Natural killer cell (primary cell): ENCODE data around the gene NT5E. TPM values are rescaled to one million over a fixed set of nuclear protein-coding genes. Genes with fewer than 3 reads are reported as not detected.
A peak's percentile ranks its signal among the peaks of the same experiment; 100 is the strongest.

Experiments
- ATAC-seq, 3 donors: fragments of 150-1000 bp in 2 of 3; fragments of 200-7000 bp in 1 of 3; cut with Tn5 transposase; 1 replicate in 1 of 3; 2 replicates in 2 of 3; pipeline ENCODE4 v1.10.0; 2021; ENCODE audit warnings: mild to moderate bottlenecking in 2 of 3, moderate library complexity in 2 of 3
- DNase-seq, 2 donors: peaks; one replicate each; pipeline versions ENCODE4 v3.0.0 to v3.0.0-alpha.2; 2013 to 2021; ENCODE audit warnings: mixed read lengths in 1 of 2
- H3K27ac ChIP-seq: one replicate; pipeline ENCODE4 v1.5.1; 2013; ENCODE audit warnings: mild to moderate bottlenecking, low read length
- H3K27me3 ChIP-seq: one replicate; pipeline ENCODE4 v1.6.1; 2013; ENCODE audit warnings: low read length; ENCODE audit not compliant: control insufficient read depth, insufficient read depth
- H3K36me3 ChIP-seq: one replicate; pipeline ENCODE4 v1.6.1; 2013; ENCODE audit warnings: low read length; ENCODE audit not compliant: control insufficient read depth, insufficient read depth
- H3K4me1 ChIP-seq: one replicate; pipeline ENCODE4 v1.6.1; 2013; ENCODE audit warnings: low read length; ENCODE audit not compliant: control insufficient read depth, insufficient read depth
- H3K4me3 ChIP-seq: one replicate; pipeline ENCODE4 v1.5.1; 2013; ENCODE audit warnings: low read length
- H3K9me3 ChIP-seq: one replicate; pipeline ENCODE4 v1.6.1; 2013; ENCODE audit warnings: low read length; ENCODE audit not compliant: control insufficient read depth, insufficient read depth
- H3K27ac Mint-ChIP-seq, 2 donors: one replicate each; pipeline ENCODE4 v1.8.0; 2022; ENCODE audit warnings: mild to moderate bottlenecking in 2 of 2, mixed read lengths in 2 of 2, moderate library complexity in 1 of 2
- H3K27me3 Mint-ChIP-seq, 2 donors: one replicate each; pipeline ENCODE4 v1.8.0; 2022; ENCODE audit warnings: low read depth in 2 of 2, mixed read lengths in 2 of 2
- H3K36me3 Mint-ChIP-seq: one replicate; pipeline ENCODE4 v1.8.0; 2022; ENCODE audit warnings: mixed read lengths
- H3K4me1 Mint-ChIP-seq, 2 donors: one replicate each; pipeline ENCODE4 v1.8.0; 2022; ENCODE audit warnings: mixed read lengths in 2 of 2
- H3K4me3 Mint-ChIP-seq: one replicate; pipeline ENCODE4 v1.8.0; 2022; ENCODE audit warnings: mild to moderate bottlenecking, moderate library complexity, mixed read lengths
- H3K9me3 Mint-ChIP-seq, 2 donors: one replicate each; pipeline ENCODE4 v1.8.0; 2022; ENCODE audit warnings: mixed read lengths in 2 of 2
- WGBS: methylation state at CpG from one replicate; pipeline ENCODE4 v1.1.7; 2013; ENCODE audit warnings: missing lambda C conversion rate; ENCODE audit not compliant: insufficient coverage; 5-methylcytosine and 5-hydroxymethylcytosine counted together
- intact Hi-C: fragments of 100-400 bp; cut with micrococcal nuclease; formaldehyde crosslinking; loops from one replicate; pipeline ENCODE4 v1.14.2; 2022
- total RNA-seq, 4 donors: library from RNA; stranded (reverse); fragments of 120-200 nt in 1 of 4; gene quantifications; one replicate each; pipeline versions ENCODE4 v1.2.3 to v1.2.4, GENCODE V29; 2013 to 2022
- TF ChIP-seq, protein P1 (sequence below): fragments of 200-600 bp; IDR thresholded peaks from one replicate; pipeline ENCODE4 v1.8.0; 2022; ENCODE audit warnings: antibody characterized with exemption

The NT5E gene
- total RNA-seq, 3 donors from 2014 or later (not counting 1 experiment from before 2014, with no cell fraction given), result 0.57 to 0.70 TPM; not detected in 1

- TF ChIP-seq, protein P1, sequence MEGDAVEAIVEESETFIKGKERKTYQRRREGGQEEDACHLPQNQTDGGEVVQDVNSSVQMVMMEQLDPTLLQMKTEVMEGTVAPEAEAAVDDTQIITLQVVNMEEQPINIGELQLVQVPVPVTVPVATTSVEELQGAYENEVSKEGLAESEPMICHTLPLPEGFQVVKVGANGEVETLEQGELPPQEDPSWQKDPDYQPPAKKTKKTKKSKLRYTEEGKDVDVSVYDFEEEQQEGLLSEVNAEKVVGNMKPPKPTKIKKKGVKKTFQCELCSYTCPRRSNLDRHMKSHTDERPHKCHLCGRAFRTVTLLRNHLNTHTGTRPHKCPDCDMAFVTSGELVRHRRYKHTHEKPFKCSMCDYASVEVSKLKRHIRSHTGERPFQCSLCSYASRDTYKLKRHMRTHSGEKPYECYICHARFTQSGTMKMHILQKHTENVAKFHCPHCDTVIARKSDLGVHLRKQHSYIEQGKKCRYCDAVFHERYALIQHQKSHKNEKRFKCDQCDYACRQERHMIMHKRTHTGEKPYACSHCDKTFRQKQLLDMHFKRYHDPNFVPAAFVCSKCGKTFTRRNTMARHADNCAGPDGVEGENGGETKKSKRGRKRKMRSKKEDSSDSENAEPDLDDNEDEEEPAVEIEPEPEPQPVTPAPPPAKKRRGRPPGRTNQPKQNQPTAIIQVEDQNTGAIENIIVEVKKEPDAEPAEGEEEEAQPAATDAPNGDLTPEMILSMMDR, result no peak
- ATAC-seq (peak in 2 of 3 donors; percentile 39 to 51), DNase-seq (peak in 1 of 2 donors; percentile 44)
- peak overlapping the region; percentile 26 for H3K27ac ChIP-seq
- H3K9me3 ChIP-seq, result no peaks in the 10 kb centered on the region
- Mint-ChIP-seq H3K27me3 (peaks cover 54 to 62% of the 10 kb centered on the region in 2 donors), H3K27ac (peak overlapping the region in 1 of 2 donors; percentile 85), H3K36me3 (peaks cover 4% of the 10 kb centered on the region), H3K4me1 (peaks cover 23 to 24% of the 10 kb centered on the region in 2 donors), H3K9me3 (no peaks in the 10 kb centered on the region), H3K4me3 (peak overlapping the region; percentile 89)
- H3K4me3 ChIP-seq, result peak overlapping the region; percentile 43
- H3K4me1 ChIP-seq, result peaks cover 22% of the 10 kb centered on the region
- peaks cover 31% of the 10 kb centered on the region for H3K27me3 ChIP-seq
- under 1% methylated on average over 24 of the region's 24 CpGs for WGBS
- intact Hi-C loops, result no loop called here
- H3K36me3 ChIP-seq, result no peaks in the 10 kb centered on the region
Observed at GRCh38 chr6:85449388-85449817, 480 bp upstream of the NT5E start.

DNA sequence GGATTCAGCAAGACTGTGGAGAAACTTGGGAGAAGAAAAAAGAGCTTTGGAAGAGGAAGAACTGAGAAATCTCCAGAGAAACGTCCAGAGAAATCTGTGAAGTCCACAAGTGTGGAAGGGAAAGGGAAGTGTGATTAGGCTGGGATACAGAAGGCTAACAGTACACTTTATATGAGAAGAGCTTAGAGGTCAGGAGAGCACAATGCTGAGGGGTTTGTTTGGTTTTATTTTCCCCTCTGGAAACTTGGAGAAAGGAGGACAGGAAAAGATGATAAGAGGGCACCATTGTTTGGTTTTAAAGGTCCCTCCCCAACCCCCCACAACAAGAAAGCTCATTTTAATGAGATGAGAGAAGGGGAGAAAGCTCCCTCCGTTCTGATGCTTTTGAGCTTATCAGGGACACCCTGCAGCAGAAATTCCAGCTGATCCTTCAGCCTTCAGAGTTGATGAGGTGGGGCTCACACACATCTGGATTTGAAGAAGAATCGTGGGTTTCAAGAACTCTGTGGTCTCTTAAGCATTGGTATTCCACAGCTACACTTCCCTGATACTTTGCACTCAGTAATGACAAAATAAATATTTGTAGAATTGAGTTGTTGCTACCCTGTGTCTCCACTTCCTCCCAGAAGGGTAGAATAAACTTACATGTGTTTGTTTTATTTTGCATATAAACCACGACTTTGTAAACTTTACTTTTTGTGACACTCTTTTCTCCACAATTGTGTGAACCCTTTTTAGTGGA, 1.9 kb downstream of the NT5E start:
- 25% methylated on average over 3 of the region's 4 CpGs for WGBS

DNA sequence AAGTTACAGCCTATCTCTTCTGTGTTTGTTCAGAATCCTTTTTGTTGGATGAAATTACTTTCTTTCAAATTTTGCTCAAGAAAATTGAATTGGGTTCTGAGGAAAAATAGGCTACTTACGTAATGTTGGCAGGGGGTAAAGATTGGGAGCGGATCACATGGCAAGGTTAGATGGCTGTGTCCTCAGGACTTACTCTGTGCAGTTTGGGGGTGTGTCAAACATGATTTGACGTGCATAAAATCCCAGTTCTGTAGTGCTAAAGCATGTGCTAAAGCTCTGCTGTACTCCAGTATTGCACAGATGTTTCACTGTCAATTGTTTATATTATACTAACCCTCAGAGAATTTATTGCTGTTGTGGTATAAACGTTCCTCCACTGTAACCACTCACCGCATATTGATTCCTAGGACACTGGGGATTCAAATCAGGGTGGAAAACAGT, 2.6 kb downstream of the NT5E start:
- no peak overlapping the region for H3K4me3 ChIP-seq
- no peak overlapping the region for H3K4me3 Mint-ChIP-seq
- ATAC-seq, result no peak
- peaks cover 31% of the 10 kb centered on the region for H3K27me3 ChIP-seq
- 91% methylated on average over 4 of the region's 5 CpGs for WGBS
- H3K9me3 Mint-ChIP-seq, result no peaks in the 10 kb centered on the region
- no peaks in the 10 kb centered on the region for H3K9me3 ChIP-seq
- H3K4me1 Mint-ChIP-seq, result peaks cover 23 to 24% of the 10 kb centered on the region in 2 donors
- H3K27ac Mint-ChIP-seq, result no peak overlapping the region
- intact Hi-C loops, result no loop called here
- no peak for DNase-seq
- peaks cover 22% of the 10 kb centered on the region for H3K4me1 ChIP-seq
- H3K36me3 ChIP-seq, result no peaks in the 10 kb centered on the region
- TF ChIP-seq, protein P1, result no peak
- no peak overlapping the region for H3K27ac ChIP-seq
- H3K27me3 Mint-ChIP-seq, result peaks cover 70 to 78% of the 10 kb centered on the region in 2 donors
- peaks cover 4% of the 10 kb centered on the region for H3K36me3 Mint-ChIP-seq

More for the DNA sequence above, 1.9 kb downstream of the NT5E start:
- Mint-ChIP-seq H3K4me3 (no peak overlapping the region), H3K27ac (no peak overlapping the region), H3K9me3 (no peaks in the 10 kb centered on the region), H3K36me3 (peaks cover 4% of the 10 kb centered on the region), H3K4me1 (peaks cover 23 to 24% of the 10 kb centered on the region in 2 donors), H3K27me3 (peaks cover 65 to 72% of the 10 kb centered on the region in 2 donors)
- peaks cover 22% of the 10 kb centered on the region for H3K4me1 ChIP-seq
- TF ChIP-seq, protein P1, result no peak
- H3K9me3 ChIP-seq, result no peaks in the 10 kb centered on the region
- no peak overlapping the region for H3K27ac ChIP-seq
- ATAC-seq (no peak), DNase-seq (no peak)
- H3K27me3 ChIP-seq, result peaks cover 31% of the 10 kb centered on the region
- no peaks in the 10 kb centered on the region for H3K36me3 ChIP-seq
- intact Hi-C loops, result no loop called here
- H3K4me3 ChIP-seq, result no peak overlapping the region
